Vagina (tissue), 2 donors: Measurements from ENCODE around the gene TGFB1I1. TPM values are rescaled to one million over a fixed set of nuclear protein-coding genes. Genes with fewer than 3 reads are reported as not detected.
A peak's percentile ranks its signal among the peaks of the same experiment; 100 is the strongest.

ENCODE experiments used
- DNase-seq, 2 donors: peaks; one replicate each; pipeline ENCODE4 v3.0.0-alpha.2; 2017; ENCODE audit errors: extremely low spot score in 2 of 2
- H3K27ac ChIP-seq: fragments of 200-600 bp; sonication (generic); one replicate; pipeline ENCODE4 v1.5.1; 2019
- H3K27me3 ChIP-seq: fragments of 200-600 bp; sonication (generic); one replicate; pipeline ENCODE4 v1.5.1; 2019
- H3K36me3 ChIP-seq, 2 donors: fragments of 200-600 bp; sonication (generic); one replicate each; pipeline ENCODE4 v1.5.1; 2017 to 2019
- H3K4me1 ChIP-seq: fragments of 200-600 bp; sonication (generic); one replicate; pipeline ENCODE4 v1.5.1; 2019
- H3K4me3 ChIP-seq, 2 donors: fragments of 200-600 bp; sonication (generic); 1 replicate in 1 of 2; 2 replicates in 1 of 2; pipeline ENCODE4 v1.5.1; 2016 to 2019
- H3K9me3 ChIP-seq: fragments of 200-600 bp; sonication (generic); one replicate; pipeline ENCODE4 v1.5.1; 2019
- POLR2A ChIP-seq, 2 donors: fragments of 450-650 bp; IDR thresholded peaks; one replicate each; pipeline ENCODE4 v1.6.1; 2017; ENCODE audit warnings: antibody characterized with exemption in 2 of 2, mild to moderate bottlenecking in 2 of 2, moderate library complexity in 2 of 2
- POLR2AphosphoS5 ChIP-seq, 2 donors: sonication (generic); formaldehyde crosslinking; IDR thresholded peaks; one replicate each; pipeline ENCODE4 v1.9.0; 2017; ENCODE audit warnings: antibody characterized with exemption in 2 of 2, mild to moderate bottlenecking in 2 of 2, low read depth in 1 of 2; ENCODE audit not compliant: insufficient read depth in 1 of 2
- intact Hi-C: fragments of 100-400 bp; cut with DNase I; formaldehyde crosslinking; loops from one replicate; pipeline ENCODE4 v1.15.1; 2023
- total RNA-seq: library from RNA; depleted of rRNA; stranded (reverse); fragments of >200 nt; gene quantifications from one replicate; pipeline ENCODE4 v1.2.3, GENCODE V29; 2016
- TF ChIP-seq, protein P1 (sequence below), 3 experiments: fragments of 450-650 bp in 2 of 3; fragments of 200-600 bp in 1 of 3; sonication (generic) in 1 of 3; IDR thresholded peaks; one replicate each; pipeline ENCODE4 v1.5.1; 2017 to 2019; ENCODE audit warnings: antibody characterized with exemption in 3 of 3, mild to moderate bottlenecking in 2 of 3, moderate library complexity in 2 of 3

Gene TGFB1I1
- total RNA-seq, 1 donor from 2014 or later, result 114 TPM

DNA sequence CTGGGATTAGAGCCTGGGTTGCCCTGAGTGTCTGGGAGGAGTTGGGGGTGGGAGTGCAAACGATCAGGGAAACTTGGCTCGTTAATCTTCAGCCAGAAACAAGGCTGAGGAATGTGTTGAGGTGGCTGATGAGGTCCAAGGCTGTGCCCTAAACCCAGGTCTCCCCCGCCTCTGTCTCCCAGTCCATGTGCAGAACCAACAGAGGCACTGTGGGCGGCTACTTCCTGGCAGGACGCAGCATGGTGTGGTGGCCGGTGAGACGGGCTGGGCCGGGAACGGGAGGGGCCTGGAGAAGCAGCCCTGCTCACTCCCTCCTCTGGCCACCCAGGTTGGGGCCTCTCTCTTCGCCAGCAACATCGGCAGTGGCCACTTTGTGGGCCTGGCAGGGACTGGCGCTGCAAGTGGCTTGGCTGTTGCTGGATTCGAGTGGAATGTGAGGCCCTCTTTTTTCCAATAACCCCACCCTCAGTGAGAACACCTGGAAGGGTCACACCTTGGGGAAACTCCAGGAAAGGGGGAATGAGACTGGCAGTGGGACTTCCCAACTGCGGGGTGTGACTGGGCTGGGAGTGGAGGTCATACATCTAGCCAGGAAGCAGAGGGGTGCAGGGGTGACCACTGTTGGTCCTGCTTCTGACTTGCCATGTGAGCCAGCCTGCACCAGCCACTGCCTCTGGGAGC, 12.7 kb downstream of the TGFB1I1 start:
- TF ChIP-seq, protein P1, sequence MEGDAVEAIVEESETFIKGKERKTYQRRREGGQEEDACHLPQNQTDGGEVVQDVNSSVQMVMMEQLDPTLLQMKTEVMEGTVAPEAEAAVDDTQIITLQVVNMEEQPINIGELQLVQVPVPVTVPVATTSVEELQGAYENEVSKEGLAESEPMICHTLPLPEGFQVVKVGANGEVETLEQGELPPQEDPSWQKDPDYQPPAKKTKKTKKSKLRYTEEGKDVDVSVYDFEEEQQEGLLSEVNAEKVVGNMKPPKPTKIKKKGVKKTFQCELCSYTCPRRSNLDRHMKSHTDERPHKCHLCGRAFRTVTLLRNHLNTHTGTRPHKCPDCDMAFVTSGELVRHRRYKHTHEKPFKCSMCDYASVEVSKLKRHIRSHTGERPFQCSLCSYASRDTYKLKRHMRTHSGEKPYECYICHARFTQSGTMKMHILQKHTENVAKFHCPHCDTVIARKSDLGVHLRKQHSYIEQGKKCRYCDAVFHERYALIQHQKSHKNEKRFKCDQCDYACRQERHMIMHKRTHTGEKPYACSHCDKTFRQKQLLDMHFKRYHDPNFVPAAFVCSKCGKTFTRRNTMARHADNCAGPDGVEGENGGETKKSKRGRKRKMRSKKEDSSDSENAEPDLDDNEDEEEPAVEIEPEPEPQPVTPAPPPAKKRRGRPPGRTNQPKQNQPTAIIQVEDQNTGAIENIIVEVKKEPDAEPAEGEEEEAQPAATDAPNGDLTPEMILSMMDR (IDR thresholded peaks at IDR 0.05), result no peak
- no peak for TF ChIP-seq POLR2A (IDR thresholded peaks at IDR 0.05)
- no peak for TF ChIP-seq POLR2AphosphoS5 (IDR thresholded peaks at IDR 0.05; ENCODE audit: insufficient read depth in 1 of 2, low read depth in 1 of 2)
- no peak for DNase-seq
- Histone ChIP-seq H3K4me3 (no peak overlapping the region), H3K27me3 (no peaks in the 10 kb centered on the region), H3K9me3 (no peaks in the 10 kb centered on the region), H3K4me1 (peaks cover 27% of the 10 kb centered on the region), H3K27ac (no peak overlapping the region), H3K36me3 (no peaks in the 10 kb centered on the region)
- intact Hi-C loops, result no loop called here

DNA sequence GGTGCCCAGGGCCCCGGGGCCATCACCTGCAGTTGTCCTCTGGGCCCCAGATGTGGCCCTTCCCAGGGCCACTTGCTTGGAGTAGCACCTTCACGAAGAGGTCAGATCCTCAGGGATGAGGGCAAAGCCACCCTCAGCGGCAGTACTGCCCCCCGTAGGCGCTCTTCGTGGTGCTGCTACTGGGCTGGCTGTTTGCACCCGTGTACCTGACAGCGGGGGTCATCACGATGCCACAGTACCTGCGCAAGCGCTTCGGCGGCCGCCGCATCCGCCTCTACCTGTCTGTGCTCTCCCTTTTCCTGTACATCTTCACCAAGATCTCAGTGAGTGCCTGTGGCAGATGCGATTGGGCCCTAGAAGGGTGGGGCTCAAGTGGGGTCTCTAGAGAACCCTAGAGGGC, 13.6 kb downstream of the TGFB1I1 start:
- Histone ChIP-seq H3K4me3 (no peak overlapping the region), H3K27me3 (no peaks in the 10 kb centered on the region), H3K27ac (no peak overlapping the region), H3K4me1 (peaks cover 23% of the 10 kb centered on the region), H3K9me3 (no peaks in the 10 kb centered on the region), H3K36me3 (no peaks in the 10 kb centered on the region)
- intact Hi-C loops, result no loop called here
- DNase-seq, result no peak
- no peak for TF ChIP-seq POLR2AphosphoS5 (IDR thresholded peaks at IDR 0.05; ENCODE audit: insufficient read depth in 1 of 2, low read depth in 1 of 2)
- TF ChIP-seq, protein P1 (IDR thresholded peaks at IDR 0.05), result no peak
- no peak for TF ChIP-seq POLR2A (IDR thresholded peaks at IDR 0.05)

DNA sequence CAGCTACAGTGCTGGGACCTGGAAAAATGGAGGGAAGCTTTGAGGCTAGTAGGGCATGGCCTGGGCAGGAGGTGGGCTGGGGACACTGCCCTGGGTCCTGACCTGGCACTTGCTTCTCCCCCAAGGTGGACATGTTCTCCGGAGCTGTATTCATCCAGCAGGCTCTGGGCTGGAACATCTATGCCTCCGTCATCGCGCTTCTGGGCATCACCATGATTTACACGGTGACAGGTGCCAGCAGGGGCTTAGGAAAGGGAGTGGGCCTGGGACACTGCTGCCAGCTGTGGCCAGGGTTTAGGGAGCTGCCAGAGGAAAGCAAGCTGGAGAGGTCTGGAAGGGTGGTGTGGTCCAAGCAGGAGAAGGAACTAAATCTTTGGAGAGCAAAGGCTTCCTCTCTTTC, 14.1 kb downstream of the TGFB1I1 start:
- intact Hi-C loops, result no loop called here
- no peak for TF ChIP-seq POLR2AphosphoS5 (IDR thresholded peaks at IDR 0.05; ENCODE audit: insufficient read depth in 1 of 2, low read depth in 1 of 2)
- TF ChIP-seq POLR2A (IDR thresholded peaks at IDR 0.05), result no peak
- TF ChIP-seq, protein P1 (IDR thresholded peaks at IDR 0.05), result no peak

DNA sequence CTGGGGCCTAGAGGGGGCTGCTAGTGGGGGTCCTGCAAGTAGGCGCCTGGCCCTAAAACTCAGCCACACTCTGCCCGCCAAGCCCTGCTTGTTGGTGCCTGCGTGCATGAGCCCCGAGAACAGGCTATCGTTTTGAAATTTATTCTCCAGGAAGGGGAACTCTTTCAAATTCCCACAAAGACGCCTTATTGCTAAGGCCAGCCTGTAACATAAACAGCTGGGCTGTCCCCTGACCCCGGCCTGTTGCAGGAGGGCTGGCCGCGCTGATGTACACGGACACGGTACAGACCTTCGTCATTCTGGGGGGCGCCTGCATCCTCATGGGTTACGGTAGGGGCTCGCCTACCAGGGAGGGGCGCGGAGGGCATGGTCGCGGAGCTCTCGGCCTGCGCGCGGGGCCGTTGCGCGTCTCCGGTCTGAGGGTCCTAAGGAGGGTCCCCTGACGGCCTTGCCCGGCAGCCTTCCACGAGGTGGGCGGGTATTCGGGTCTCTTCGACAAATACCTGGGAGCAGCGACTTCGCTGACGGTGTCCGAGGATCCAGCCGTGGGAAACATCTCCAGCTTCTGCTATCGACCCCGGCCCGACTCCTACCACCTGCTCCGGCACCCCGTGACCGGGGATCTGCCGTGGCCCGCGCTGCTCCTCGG, 15.2 kb downstream of the TGFB1I1 start:
- H3K27me3 ChIP-seq, result no peaks in the 10 kb centered on the region
- H3K36me3 ChIP-seq, result peaks cover 0 to 10% of the 10 kb centered on the region in 2 donors
- intact Hi-C loops, result no loop called here
- peak overlapping the region; percentile 55 to 56 for H3K4me3 ChIP-seq
- DNase-seq, result no peak
- peaks cover 21% of the 10 kb centered on the region for H3K4me1 ChIP-seq
- H3K9me3 ChIP-seq, result no peaks in the 10 kb centered on the region
- TF ChIP-seq, protein P1 (IDR thresholded peaks at IDR 0.05), result no peak
- TF ChIP-seq POLR2A (IDR thresholded peaks at IDR 0.05), result no peak
- no peak for TF ChIP-seq POLR2AphosphoS5 (IDR thresholded peaks at IDR 0.05; ENCODE audit: insufficient read depth in 1 of 2, low read depth in 1 of 2)
- peak overlapping the region; percentile 49 for H3K27ac ChIP-seq

More for the DNA sequence above, 14.1 kb downstream of the TGFB1I1 start:
- Histone ChIP-seq H3K36me3 (no peaks in the 10 kb centered on the region), H3K27me3 (no peaks in the 10 kb centered on the region), H3K9me3 (no peaks in the 10 kb centered on the region), H3K4me1 (peaks cover 21% of the 10 kb centered on the region), H3K27ac (no peak overlapping the region), H3K4me3 (no peak overlapping the region)
- DNase-seq, result no peak
